Brain microvascular endothelial cell (primary cell): ENCODE data around the gene FARP1.

ENCODE experiments used
- DNase-seq: peaks from one replicate; pipeline ENCODE4 v3.0.0-alpha.2; 2020
- H3K27ac ChIP-seq: fragments of 250-450 bp; sonication (Bioruptor Pico); 2 replicates; pipeline ENCODE4 v1.5.1; 2020; ENCODE audit warnings: mild to moderate bottlenecking, moderate library complexity
- H3K27me3 ChIP-seq: fragments of 250-450 bp; sonication (Bioruptor Pico); replicated peaks from 2 replicates; pipeline ENCODE4 v1.5.1; 2020; ENCODE audit warnings: mild to moderate bottlenecking
- H3K36me3 ChIP-seq: fragments of 250-450 bp; sonication (Bioruptor Pico); replicated peaks from 2 replicates; pipeline ENCODE4 v1.5.1; 2020; ENCODE audit warnings: mild to moderate bottlenecking
- H3K4me3 ChIP-seq: 2 replicates; pipeline ENCODE4 v1.5.1; 2011; ENCODE audit warnings: low read depth, mild to moderate bottlenecking, control low read depth, low read length, moderate library complexity
- in situ Hi-C: cut with HindIII; loops from 2 replicates; pipeline ENCODE4 v1.10.0; 2017; ENCODE audit warnings: low sequenced_read_pairs, low pct_ligation_motif_present
- TF ChIP-seq, protein P1 (sequence below): IDR thresholded peaks from 2 replicates; pipeline ENCODE4 v1.5.1; 2011; ENCODE audit warnings: low read depth, mild to moderate bottlenecking, moderate library complexity, low read length, control low read depth, inconsistent platforms; ENCODE audit errors: missing control alignments

Gene FARP1

DNA sequence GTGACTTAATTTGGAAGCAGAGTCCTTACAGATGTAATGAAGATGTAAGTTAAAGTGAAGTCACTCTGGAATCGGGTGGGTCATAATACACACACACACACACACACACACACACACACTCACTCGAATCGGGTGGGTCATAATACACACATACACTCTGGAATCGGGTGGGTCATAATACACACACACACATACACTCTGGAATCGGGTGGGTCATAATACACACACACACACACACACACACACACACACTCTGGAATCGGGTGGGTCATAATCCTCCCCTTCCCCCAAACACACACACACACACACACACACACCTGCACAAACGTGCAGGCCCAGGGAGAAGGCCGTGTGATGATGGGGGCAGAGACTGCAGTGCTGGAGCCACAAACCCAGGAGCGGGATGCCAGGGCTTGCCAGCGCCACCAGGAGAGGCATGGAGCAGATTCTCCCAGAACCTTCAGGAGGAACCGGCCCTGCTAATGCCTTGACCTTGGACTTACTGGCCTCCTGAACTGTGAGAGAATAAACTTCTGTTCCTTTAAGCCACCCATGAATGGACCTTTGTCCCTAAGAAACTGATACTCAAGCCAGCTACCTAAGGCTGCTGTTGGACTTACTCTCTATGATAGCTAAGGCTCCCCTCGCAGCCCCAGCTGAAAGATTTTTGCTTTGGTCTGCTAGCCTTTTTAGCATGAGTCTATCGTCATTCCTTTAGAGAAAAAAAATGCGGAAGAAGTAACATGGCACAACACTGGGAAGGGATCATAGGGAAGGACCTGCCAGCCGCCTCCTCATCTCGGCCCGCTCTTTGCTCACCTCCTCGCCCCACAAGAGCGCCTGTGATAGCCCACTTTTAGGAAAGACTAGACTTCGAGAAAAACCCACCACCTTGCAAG is 170.4 kb downstream of the FARP1 start:
- DNase-seq: no peak
- Histone ChIP-seq H3K36me3 (no peaks in the 10 kb centered on the region), H3K27ac (no peak overlapping the region), H3K4me3 (no peak overlapping the region), H3K27me3 (no peaks in the 10 kb centered on the region)
- in situ Hi-C loops: no loop called here
- TF ChIP-seq, protein P1, sequence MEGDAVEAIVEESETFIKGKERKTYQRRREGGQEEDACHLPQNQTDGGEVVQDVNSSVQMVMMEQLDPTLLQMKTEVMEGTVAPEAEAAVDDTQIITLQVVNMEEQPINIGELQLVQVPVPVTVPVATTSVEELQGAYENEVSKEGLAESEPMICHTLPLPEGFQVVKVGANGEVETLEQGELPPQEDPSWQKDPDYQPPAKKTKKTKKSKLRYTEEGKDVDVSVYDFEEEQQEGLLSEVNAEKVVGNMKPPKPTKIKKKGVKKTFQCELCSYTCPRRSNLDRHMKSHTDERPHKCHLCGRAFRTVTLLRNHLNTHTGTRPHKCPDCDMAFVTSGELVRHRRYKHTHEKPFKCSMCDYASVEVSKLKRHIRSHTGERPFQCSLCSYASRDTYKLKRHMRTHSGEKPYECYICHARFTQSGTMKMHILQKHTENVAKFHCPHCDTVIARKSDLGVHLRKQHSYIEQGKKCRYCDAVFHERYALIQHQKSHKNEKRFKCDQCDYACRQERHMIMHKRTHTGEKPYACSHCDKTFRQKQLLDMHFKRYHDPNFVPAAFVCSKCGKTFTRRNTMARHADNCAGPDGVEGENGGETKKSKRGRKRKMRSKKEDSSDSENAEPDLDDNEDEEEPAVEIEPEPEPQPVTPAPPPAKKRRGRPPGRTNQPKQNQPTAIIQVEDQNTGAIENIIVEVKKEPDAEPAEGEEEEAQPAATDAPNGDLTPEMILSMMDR: no peak

DNA sequence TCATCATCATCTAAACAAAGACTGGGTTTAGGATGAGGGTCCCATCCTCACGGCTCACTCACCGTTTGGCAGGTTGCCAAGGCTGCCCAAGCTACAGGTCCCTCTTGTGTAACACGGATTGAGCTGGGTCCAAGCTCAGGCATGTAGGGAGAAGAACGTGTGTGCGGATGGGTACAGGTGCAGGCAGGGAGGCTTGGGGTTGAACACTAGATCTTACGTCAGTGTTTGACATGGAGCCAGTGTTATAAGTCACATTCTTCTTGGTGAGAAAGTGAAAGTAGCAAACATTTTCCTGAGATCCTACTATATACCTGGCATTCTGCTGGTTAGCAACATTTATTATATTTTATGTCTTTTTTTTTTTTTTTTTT is 171.0 kb downstream of the FARP1 start:
- TF ChIP-seq, protein P1: no peak
- no peaks in the 10 kb centered on the region for H3K27me3 ChIP-seq
- DNase-seq: no peak
- no peak overlapping the region for H3K4me3 ChIP-seq
- H3K36me3 ChIP-seq: no peaks in the 10 kb centered on the region
- H3K27ac ChIP-seq: no peak overlapping the region
- in situ Hi-C loops: no loop called here

DNA sequence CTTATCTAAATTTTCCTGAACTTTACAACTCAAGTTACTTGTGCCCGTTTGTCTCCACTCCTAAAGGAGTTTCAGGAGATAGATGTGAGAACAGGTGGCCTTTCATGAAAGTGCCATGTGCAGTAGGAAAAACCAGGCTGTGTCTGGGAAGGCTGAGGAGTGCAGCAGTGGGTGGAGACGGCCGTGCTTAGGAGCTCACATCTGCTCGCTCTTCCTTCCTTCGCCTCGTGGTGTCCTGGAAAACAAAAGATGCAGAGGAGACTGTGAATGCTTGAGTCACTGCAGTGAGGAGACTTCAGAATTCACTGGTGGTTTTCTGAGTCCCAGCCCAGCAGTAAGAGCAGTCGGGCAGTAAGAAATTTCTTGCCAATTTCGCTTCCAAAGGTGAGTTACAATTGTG is 172.6 kb downstream of the FARP1 start:
- no peak overlapping the region for H3K27ac ChIP-seq
- TF ChIP-seq, protein P1: peak; percentile 9
- no peaks in the 10 kb centered on the region for H3K27me3 ChIP-seq
- in situ Hi-C loops: no loop called here
- H3K4me3 ChIP-seq: no peak overlapping the region
- peak; percentile 58 for DNase-seq
- H3K36me3 ChIP-seq: no peaks in the 10 kb centered on the region

DNA sequence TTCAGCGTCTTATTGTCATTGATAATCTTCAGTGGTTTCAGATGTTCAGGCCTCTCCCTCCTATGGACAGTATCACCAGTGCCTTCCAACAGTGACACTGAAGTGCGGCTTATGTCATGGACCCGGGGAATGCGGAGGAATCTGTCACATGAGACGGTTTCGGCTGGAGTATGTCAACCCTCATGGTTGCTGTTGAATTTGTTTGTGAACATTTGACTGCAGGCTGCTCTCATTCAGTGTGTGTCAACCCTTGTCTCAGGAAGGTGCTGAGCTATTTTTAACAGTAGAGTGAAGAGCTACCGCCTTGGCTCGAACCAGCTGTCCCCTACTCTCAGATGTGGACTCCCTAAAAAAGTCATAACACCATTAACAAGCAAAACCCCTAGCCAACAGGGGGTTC is 173.0 kb downstream of the FARP1 start:
- TF ChIP-seq, protein P1: no peak
- in situ Hi-C loops: no loop called here
- no peak overlapping the region for H3K27ac ChIP-seq
- no peak for DNase-seq
- no peaks in the 10 kb centered on the region for H3K36me3 ChIP-seq
- H3K4me3 ChIP-seq: no peak overlapping the region
- no peaks in the 10 kb centered on the region for H3K27me3 ChIP-seq

DNA sequence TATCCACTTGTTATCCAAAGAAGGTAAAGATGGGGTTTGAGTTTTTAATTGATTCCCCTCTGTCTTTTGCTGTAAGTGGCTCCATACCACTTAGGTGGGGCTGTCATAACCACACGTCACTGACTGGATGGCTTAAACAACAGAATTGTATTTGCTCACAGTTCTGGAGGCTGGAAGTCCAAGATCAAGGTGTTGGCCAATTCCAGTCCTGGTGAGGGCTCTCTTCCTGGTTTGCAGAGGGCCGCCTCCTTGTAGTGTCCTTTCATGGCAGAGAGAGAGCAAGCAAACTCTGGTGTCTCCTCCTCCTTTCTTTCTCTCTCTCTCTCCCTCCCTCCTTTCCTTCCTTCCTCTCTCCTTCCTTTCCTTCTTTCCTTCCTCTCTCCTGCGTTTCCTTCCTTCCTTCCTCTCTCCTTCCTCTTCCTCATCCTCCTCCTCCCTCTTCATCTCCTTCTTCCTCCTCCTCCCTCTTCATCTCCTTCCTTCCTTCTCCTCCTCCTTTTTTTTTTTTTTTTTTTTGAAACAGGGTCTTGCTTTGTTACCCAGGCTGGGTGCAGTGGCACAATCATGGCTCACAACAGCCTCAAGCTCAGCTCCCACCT is 174.8 kb downstream of the FARP1 start:
- no peak overlapping the region for H3K27ac ChIP-seq
- H3K4me3 ChIP-seq: no peak overlapping the region
- no peaks in the 10 kb centered on the region for H3K27me3 ChIP-seq
- in situ Hi-C loops: no loop called here
- TF ChIP-seq, protein P1: no peak
- H3K36me3 ChIP-seq: no peaks in the 10 kb centered on the region
- no peak for DNase-seq
